Retina (tissue), 1 donor: Measurements from ENCODE around the gene DHCR24.
"Not testable (repeated sequence)": the region's sequence is repeated elsewhere in the genome, so short reads cannot be mapped to it uniquely, and the experiment has no call there.

Experiments
- DNase-seq: peaks from one replicate; pipeline ENCODE4 v3.0.0-alpha.2; 2016

The DHCR24 gene

GRCh38 chr1:54886724-54887664, at the start of gene DHCR24:
TSS of gene DHCR24 (minus strand) at chr1:54887195. CDS start at chr1:54887119, 76 bp downstream.
- DNase-seq = peak; percentile 96

GRCh38 chr1:54936791-54937190, 49.8 kb upstream of the DHCR24 start:
- no peak for DNase-seq

GRCh38 chr1:54934869-54935268, 47.9 kb upstream of the DHCR24 start:
- no peak for DNase-seq

GRCh38 chr1:54934081-54934480, 47.1 kb upstream of the DHCR24 start:
- not testable (repeated sequence) for DNase-seq

GRCh38 chr1:54931275-54931840, 44.4 kb upstream of the DHCR24 start:
- no peak for DNase-seq

- no peak for DNase-seq
Measured at GRCh38 chr1:54929700-54930099, 42.7 kb upstream of the DHCR24 start.

- DNase-seq = no peak
Measured at GRCh38 chr1:54928327-54928726, 41.3 kb upstream of the DHCR24 start.

GRCh38 chr1:54927472-54928240, 40.7 kb upstream of the DHCR24 start:
- DNase-seq = no peak

GRCh38 chr1:54926970-54927369, 40.0 kb upstream of the DHCR24 start:
- no peak for DNase-seq

- DNase-seq = no peak
Measured at GRCh38 chr1:54922921-54923421, 36.0 kb upstream of the DHCR24 start.

- DNase-seq = no peak
Measured at GRCh38 chr1:54922040-54922761, 35.2 kb upstream of the DHCR24 start.

GRCh38 chr1:54919367-54920359, 32.7 kb upstream of the DHCR24 start:
- no peak for DNase-seq

- DNase-seq = not testable (repeated sequence)
Measured at GRCh38 chr1:54911076-54911475, 24.1 kb upstream of the DHCR24 start.

GRCh38 chr1:54906586-54906985, 19.6 kb upstream of the DHCR24 start:
- no peak for DNase-seq

- no peak for DNase-seq
Measured at GRCh38 chr1:54904476-54905048, 17.6 kb upstream of the DHCR24 start.

- no peak for DNase-seq
Measured at GRCh38 chr1:54894271-54894670, 7.3 kb upstream of the DHCR24 start.

- no peak for DNase-seq
Measured at GRCh38 chr1:54892586-54892985, 5.6 kb upstream of the DHCR24 start.

- no peak for DNase-seq
Measured at GRCh38 chr1:54889132-54889725, 2.2 kb upstream of the DHCR24 start.

- DNase-seq = no peak
Measured at GRCh38 chr1:54888080-54888733, 1.2 kb upstream of the DHCR24 start.

GRCh38 chr1:54887665-54888071, 673 bp upstream of the DHCR24 start:
- DNase-seq = no peak
